Measurements from ENCODE around the gene ACOT6. TPM values are rescaled to one million over a fixed set of nuclear protein-coding genes. Genes with fewer than 3 reads are reported as not detected.

The ACOT6 gene
- total RNA-seq, 1 donor from 2014 or later: not detected

DNA sequence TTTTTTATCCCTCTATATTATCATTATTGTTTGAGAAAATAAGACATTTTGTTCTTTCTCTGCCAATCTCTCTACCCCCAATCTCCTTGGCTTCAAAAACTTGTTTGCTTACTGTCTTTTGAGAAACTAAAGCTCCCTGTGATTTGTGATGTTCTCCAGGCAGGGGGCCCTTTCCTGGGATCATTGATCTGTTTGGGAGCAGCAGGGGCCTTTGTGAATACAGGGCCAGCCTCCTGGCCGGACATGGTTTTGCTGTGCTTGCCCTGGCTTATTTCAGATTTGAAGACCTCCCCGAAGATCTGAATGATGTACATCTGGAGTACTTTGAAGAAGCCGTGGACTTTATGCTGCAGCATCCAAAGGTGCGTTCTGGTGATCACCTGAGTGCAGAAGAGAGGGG, 4.5 kb downstream of the ACOT6 start:
- intact Hi-C loops (cut with DNase I): no loop called here
- H3K4me3 ChIP-seq: no peak overlapping the region
- no peak for DNase-seq (ENCODE audit: low spot score in 2 of 2)

GRCh38 chr14:73619524-73619923, 7.2 kb downstream of the ACOT6 start:
- DNase-seq (ENCODE audit: low spot score in 2 of 2): no peak
- Histone ChIP-seq H3K4me1 (no peaks in the 10 kb centered on the region), H3K27ac (no peak overlapping the region), H3K9me3 (no peaks in the 10 kb centered on the region), H3K4me3 (no peak overlapping the region), H3K27me3 (no peaks in the 10 kb centered on the region), H3K36me3 (no peaks in the 10 kb centered on the region)
- intact Hi-C loops (cut with DNase I): no loop called here
- no peak for TF ChIP-seq CTCF (IDR thresholded peaks at IDR 0.05)

More for the DNA sequence above, 4.5 kb downstream of the ACOT6 start:
- TF ChIP-seq CTCF (IDR thresholded peaks at IDR 0.05): no peak
- H3K36me3 ChIP-seq: no peaks in the 10 kb centered on the region
- H3K9me3 ChIP-seq: no peaks in the 10 kb centered on the region
- H3K27ac ChIP-seq: no peak overlapping the region
- no peaks in the 10 kb centered on the region for H3K4me1 ChIP-seq
- no peaks in the 10 kb centered on the region for H3K27me3 ChIP-seq

DNA sequence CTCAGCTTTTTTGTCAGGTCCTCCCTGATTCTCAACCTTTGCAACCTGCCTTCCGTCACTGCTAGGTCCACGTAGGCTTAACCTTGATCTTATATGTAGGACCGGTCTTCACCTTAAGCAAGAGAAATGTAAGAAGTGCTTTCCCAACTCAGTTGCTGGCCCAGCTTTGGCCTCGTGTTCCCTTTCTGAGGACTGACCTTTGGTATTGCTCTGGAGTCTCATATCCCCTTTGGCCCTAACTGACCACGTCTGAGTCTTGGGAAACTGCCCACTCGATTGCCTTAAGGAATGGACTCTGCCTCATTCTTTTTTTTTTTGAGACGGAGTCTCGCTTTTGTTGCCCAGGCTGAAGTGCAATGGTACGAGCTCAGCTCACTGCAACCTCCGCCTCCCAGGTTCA, 8.0 kb downstream of the ACOT6 start:
- H3K36me3 ChIP-seq: no peaks in the 10 kb centered on the region
- H3K27me3 ChIP-seq: no peaks in the 10 kb centered on the region
- H3K9me3 ChIP-seq: no peaks in the 10 kb centered on the region
- H3K27ac ChIP-seq: no peak overlapping the region
- intact Hi-C loops (cut with DNase I): no loop called here
- H3K4me3 ChIP-seq: no peak overlapping the region
- no peaks in the 10 kb centered on the region for H3K4me1 ChIP-seq
- no peak for TF ChIP-seq CTCF (IDR thresholded peaks at IDR 0.05)
- DNase-seq (ENCODE audit: low spot score in 2 of 2): no peak

GRCh38 chr14:73623504-73624054, 11.3 kb downstream of the ACOT6 start:
- intact Hi-C loops (cut with DNase I): no loop called here
- Histone ChIP-seq H3K36me3 (no peaks in the 10 kb centered on the region), H3K27me3 (no peaks in the 10 kb centered on the region), H3K4me1 (no peaks in the 10 kb centered on the region), H3K27ac (no peak overlapping the region), H3K9me3 (no peaks in the 10 kb centered on the region), H3K4me3 (no peak overlapping the region)
- DNase-seq (ENCODE audit: low spot score in 2 of 2): no peak
- TF ChIP-seq CTCF (IDR thresholded peaks at IDR 0.05): no peak

DNA sequence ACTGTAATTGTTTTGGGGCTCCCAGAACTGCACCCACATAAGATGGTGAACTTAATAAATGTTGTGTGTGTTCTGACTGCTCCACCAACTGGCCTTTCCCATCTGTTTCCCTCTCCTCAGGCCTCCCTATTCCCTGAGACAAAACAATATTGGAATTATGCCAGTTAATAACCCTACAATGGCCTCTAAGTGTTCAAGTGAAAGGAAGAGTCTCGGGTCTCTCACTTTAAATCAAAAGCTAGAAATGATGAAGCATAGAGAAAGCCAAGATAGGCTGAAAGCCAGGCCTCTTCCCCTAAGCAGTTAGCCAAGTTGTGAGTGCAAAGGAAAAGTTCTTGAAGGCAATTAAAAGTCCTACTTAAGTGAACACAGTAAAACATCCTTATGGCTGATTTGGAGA, 13.4 kb downstream of the ACOT6 start:
- DNase-seq (ENCODE audit: low spot score in 2 of 2): no peak
- Histone ChIP-seq H3K27me3 (no peaks in the 10 kb centered on the region), H3K4me1 (no peaks in the 10 kb centered on the region), H3K4me3 (no peak overlapping the region), H3K27ac (no peak overlapping the region), H3K9me3 (no peaks in the 10 kb centered on the region), H3K36me3 (no peaks in the 10 kb centered on the region)
- intact Hi-C loops (cut with DNase I): no loop called here
- TF ChIP-seq CTCF (IDR thresholded peaks at IDR 0.05): no peak

GRCh38 chr14:73627151-73627558, 14.8 kb downstream of the ACOT6 start:
- intact Hi-C loops (cut with DNase I): no loop called here
- no peaks in the 10 kb centered on the region for H3K27me3 ChIP-seq
- H3K36me3 ChIP-seq: no peaks in the 10 kb centered on the region
- TF ChIP-seq CTCF (IDR thresholded peaks at IDR 0.05): no peak
- H3K4me1 ChIP-seq: no peaks in the 10 kb centered on the region
- no peak for DNase-seq (ENCODE audit: low spot score in 2 of 2)
- no peak overlapping the region for H3K4me3 ChIP-seq
- no peaks in the 10 kb centered on the region for H3K9me3 ChIP-seq
- H3K27ac ChIP-seq: no peak overlapping the region
